Tibial artery (tissue), 4 donors: ENCODE data around the gene CCT5.

ENCODE experiments used
- DNase-seq, 2 donors: peaks; one replicate each; pipeline ENCODE4 v3.0.0-alpha.2; 2019
- H3K27ac ChIP-seq, 2 donors: fragments of 200-600 bp; sonication (generic) in 1 of 2; 1 replicate in 1 of 2; 2 replicates in 1 of 2; pipeline ENCODE4 v1.5.1; 2018 to 2019; ENCODE audit warnings: mild to moderate bottlenecking in 1 of 2
- H3K27me3 ChIP-seq, 2 donors: fragments of 200-600 bp; sonication (generic) in 1 of 2; one replicate each; pipeline versions ENCODE4 v1.5.1 to v1.6.0; 2016 to 2019
- H3K36me3 ChIP-seq, 3 donors: fragments of 200-600 bp; sonication (generic) in 2 of 3; one replicate each; pipeline ENCODE4 v1.5.1; 2016 to 2019; ENCODE audit warnings: mild to moderate bottlenecking in 2 of 3
- H3K4me1 ChIP-seq, 4 donors: fragments of 200-600 bp; sonication (generic) in 2 of 4; 1 replicate in 3 of 4; 2 replicates in 1 of 4; pipeline ENCODE4 v1.5.1; 2016 to 2019
- H3K4me3 ChIP-seq, 2 donors: fragments of 200-600 bp; sonication (generic) in 1 of 2; 1 replicate in 1 of 2; 2 replicates in 1 of 2; pipeline ENCODE4 v1.5.1; 2018 to 2019; ENCODE audit warnings: mild to moderate bottlenecking in 2 of 2
- H3K9me3 ChIP-seq, 3 donors: fragments of 200-600 bp; sonication (generic) in 1 of 3; one replicate each; pipeline ENCODE4 v1.5.1; 2016 to 2019
- intact Hi-C: fragments of 100-400 bp; cut with DNase I; formaldehyde crosslinking; loops from one replicate; pipeline ENCODE4 v1.15.0; 2023; ENCODE audit warnings: low total_unique reads
- TF ChIP-seq, protein P1 (sequence below), 2 experiments: fragments of 200-600 bp in 1 of 2; fragments of 450-650 bp in 1 of 2; IDR thresholded peaks; one replicate each; pipeline ENCODE4 v1.5.1; 2017 to 2019; ENCODE audit warnings: antibody characterized with exemption in 2 of 2, mild to moderate bottlenecking in 1 of 2, moderate library complexity in 1 of 2

Gene CCT5

DNA sequence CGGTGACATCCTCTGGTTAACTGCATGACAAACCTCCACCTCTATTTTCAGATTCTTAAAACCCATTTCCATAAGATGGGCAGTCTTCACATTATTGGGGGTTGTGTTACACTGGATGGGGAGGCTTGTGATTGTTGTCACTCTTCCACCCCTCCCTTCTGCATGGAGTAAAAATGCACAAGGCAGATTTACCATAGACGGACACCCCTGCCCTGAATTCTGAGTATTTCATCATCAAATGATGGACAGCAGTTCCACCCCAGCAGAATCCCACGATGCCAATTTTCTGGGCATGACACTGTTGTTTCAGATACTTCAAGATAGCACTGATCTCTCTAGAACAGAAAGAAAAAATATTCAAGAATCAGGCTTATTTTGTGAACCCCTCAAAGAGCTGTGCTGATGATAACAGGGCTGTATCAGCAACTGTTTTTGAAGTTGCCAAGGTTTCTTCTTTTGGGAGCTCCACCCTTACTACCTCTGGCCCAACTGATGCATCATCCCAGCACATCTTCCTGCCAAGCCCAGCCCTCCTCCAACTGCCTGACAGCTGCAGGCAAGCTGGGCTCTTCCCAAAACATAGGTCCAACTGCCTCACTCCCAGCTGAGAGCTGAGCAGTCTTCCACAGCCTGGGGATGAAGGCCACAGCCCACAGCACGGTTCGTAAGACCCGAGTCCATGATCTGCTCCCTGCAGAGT is 36.2 kb downstream of the CCT5 start:
- DNase-seq, result no peak

DNA sequence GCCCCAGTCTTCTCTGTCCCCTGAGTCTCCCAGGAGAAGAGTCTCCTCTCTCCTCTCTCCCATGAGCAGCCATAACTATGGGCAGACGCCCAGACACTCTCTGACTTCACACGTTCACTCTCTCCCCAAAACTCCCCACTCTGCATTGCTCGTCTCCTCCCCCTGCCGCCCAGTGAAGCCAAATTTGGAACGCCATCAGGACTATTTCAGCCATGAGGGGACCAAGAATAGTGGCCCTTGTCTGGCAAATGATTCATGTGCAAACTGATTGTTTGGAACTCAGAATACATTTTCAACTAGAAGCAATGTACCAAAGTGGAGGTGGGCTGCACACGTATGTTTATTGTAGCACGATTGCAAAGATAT is 36.8 kb downstream of the CCT5 start:
- Histone ChIP-seq H3K4me3 (no peak overlapping the region), H3K36me3 (peaks cover 3 to 43% (median 7%) of the 10 kb centered on the region in 3 donors), H3K4me1 (peaks cover 0 to 17% (median 0%) of the 10 kb centered on the region in 4 donors), H3K9me3 (no peaks in the 10 kb centered on the region), H3K27ac (no peak overlapping the region), H3K27me3 (no peaks in the 10 kb centered on the region)
- no peak for DNase-seq
- intact Hi-C loops, result loop anchor here (5.0 to 10.0 kb wide), 3 partner anchors 78 to 340 kb away; no protein-coding TSS in a partner anchor
- TF ChIP-seq, protein P1, sequence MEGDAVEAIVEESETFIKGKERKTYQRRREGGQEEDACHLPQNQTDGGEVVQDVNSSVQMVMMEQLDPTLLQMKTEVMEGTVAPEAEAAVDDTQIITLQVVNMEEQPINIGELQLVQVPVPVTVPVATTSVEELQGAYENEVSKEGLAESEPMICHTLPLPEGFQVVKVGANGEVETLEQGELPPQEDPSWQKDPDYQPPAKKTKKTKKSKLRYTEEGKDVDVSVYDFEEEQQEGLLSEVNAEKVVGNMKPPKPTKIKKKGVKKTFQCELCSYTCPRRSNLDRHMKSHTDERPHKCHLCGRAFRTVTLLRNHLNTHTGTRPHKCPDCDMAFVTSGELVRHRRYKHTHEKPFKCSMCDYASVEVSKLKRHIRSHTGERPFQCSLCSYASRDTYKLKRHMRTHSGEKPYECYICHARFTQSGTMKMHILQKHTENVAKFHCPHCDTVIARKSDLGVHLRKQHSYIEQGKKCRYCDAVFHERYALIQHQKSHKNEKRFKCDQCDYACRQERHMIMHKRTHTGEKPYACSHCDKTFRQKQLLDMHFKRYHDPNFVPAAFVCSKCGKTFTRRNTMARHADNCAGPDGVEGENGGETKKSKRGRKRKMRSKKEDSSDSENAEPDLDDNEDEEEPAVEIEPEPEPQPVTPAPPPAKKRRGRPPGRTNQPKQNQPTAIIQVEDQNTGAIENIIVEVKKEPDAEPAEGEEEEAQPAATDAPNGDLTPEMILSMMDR (IDR thresholded peaks at IDR 0.05), result no peak

More for the DNA sequence above, 36.2 kb downstream of the CCT5 start:
- Histone ChIP-seq H3K36me3 (peaks cover 4 to 49% (median 7%) of the 10 kb centered on the region in 3 donors), H3K9me3 (no peaks in the 10 kb centered on the region), H3K4me3 (no peak overlapping the region), H3K27me3 (no peaks in the 10 kb centered on the region), H3K4me1 (peaks cover 0 to 17% (median 0%) of the 10 kb centered on the region in 4 donors), H3K27ac (no peak overlapping the region)
- intact Hi-C loops, result loop anchor here (5.0 to 10.0 kb wide), 3 partner anchors 78 to 341 kb away; no protein-coding TSS in a partner anchor
- TF ChIP-seq, protein P1 (IDR thresholded peaks at IDR 0.05), result no peak

DNA sequence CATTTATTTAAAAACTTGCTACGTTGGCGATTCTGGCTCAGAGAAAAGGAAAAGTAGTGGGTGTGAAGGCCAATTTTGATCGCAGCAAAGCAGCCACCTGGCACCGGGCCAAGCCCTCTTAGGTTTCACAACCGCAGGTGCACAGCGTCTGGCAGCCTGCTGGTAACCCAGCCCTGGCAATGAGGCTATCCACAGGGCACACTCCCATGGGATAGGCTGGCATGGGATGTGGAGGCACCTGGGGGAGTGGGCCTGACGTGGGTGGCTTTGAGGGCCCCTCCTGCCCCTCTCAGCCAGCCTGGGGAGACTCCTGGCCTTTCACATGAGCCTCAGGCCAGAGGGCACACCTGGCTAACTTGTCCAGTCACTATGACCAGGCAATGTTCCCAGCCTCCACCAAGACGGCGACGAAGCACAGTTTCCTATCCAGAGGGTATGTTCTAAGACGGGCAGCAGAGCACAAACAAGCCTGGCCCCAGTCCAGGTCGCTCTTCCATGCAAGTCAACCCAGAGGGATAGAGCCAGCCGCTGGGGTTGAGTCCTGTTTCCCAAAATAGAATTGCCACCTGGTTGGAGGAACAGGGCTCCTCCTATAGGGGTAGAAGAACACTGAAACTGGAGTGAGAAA is 38.6 kb downstream of the CCT5 start:
- Histone ChIP-seq H3K4me1 (peaks cover 0 to 17% (median 0%) of the 10 kb centered on the region in 4 donors), H3K9me3 (no peaks in the 10 kb centered on the region), H3K4me3 (no peak overlapping the region), H3K27ac (peak overlapping the region in 1 of 2 donors; percentile 26), H3K27me3 (no peaks in the 10 kb centered on the region), H3K36me3 (peaks cover 0 to 40% (median 7%) of the 10 kb centered on the region in 3 donors)
- DNase-seq, result no peak
- intact Hi-C loops, result loop anchor here (5.0 to 10.0 kb wide), 3 partner anchors 76 to 339 kb away; no protein-coding TSS in a partner anchor
- TF ChIP-seq, protein P1 (IDR thresholded peaks at IDR 0.05), result no peak

DNA sequence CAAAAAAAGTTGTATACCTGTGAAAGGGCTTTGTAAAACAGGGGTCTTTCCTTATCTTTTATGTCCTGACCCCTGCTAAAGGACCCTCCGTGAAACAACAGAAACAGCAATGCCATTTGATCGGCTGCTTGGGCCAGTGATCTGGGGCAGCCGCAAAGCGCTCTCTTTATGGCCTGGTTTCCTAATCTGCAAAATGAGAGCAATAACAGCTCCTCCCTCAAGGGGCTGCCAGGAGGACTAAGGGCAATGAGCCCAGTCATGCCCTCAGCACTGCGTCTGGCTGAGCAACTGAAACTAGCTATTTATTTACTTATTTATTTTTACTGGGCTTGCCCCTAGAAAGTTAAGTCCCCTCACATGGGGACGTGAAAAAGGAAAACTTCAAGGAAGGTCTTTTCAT is 39.3 kb downstream of the CCT5 start:
- H3K4me3 ChIP-seq, result no peak overlapping the region
- TF ChIP-seq, protein P1 (IDR thresholded peaks at IDR 0.05), result no peak
- peak; percentile 55 to 74 for DNase-seq
- intact Hi-C loops, result loop anchor here (5.0 to 10.0 kb wide), 3 partner anchors 75 to 338 kb away; no protein-coding TSS in a partner anchor
- H3K36me3 ChIP-seq, result peaks cover 0 to 40% (median 7%) of the 10 kb centered on the region in 3 donors
- H3K27ac ChIP-seq, result peak overlapping the region in 1 of 2 donors; percentile 26
- H3K9me3 ChIP-seq, result no peaks in the 10 kb centered on the region
- H3K4me1 ChIP-seq, result peaks cover 0 to 10% (median 0%) of the 10 kb centered on the region in 4 donors
- no peaks in the 10 kb centered on the region for H3K27me3 ChIP-seq

DNA sequence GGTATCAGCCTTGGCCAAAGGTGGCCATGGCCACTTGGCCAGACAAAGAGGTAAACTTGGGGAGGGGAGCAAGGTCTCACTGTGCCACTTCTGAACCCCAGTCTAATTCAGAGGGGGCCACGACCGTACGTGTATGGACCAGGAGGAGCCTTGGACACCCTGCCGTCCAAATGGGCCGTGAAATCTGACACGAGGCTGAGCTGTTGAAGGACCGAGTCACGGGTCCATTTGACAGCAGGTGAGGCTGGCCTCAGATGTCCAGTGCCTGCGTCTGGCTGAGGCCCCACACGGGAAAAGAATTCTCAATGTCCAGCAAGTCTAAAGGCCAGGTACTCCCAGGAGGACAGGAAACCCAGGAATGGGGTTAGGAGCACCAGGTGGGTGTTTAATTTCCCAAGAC is 39.9 kb downstream of the CCT5 start:
- Histone ChIP-seq H3K9me3 (no peaks in the 10 kb centered on the region), H3K4me1 (peaks cover 0 to 10% (median 0%) of the 10 kb centered on the region in 4 donors), H3K27me3 (no peaks in the 10 kb centered on the region), H3K36me3 (peaks cover 0 to 40% (median 7%) of the 10 kb centered on the region in 3 donors), H3K27ac (no peak overlapping the region), H3K4me3 (no peak overlapping the region)
- TF ChIP-seq, protein P1 (IDR thresholded peaks at IDR 0.05), result no peak
- no peak for DNase-seq
- intact Hi-C loops, result loop anchor here (5.0 to 10.0 kb wide), 4 partner anchors 47 to 337 kb away; no protein-coding TSS in a partner anchor
